Neural crest cell (in vitro differentiated cells): ENCODE measurements around the gene MYOCD. TPM values are rescaled to one million over a fixed set of nuclear protein-coding genes. Genes with fewer than 3 reads are reported as not detected.

Experiments used
- DNase-seq: peaks from one replicate; pipeline ENCODE4 v3.0.0; 2021; ENCODE audit warnings: low read depth, mixed read lengths, low spot score
- H3K27ac Mint-ChIP-seq: one replicate; pipeline ENCODE4 v1.8.0; 2021; ENCODE audit warnings: mild to moderate bottlenecking, mixed read lengths; ENCODE audit not compliant: unreplicated experiment
- H3K27me3 Mint-ChIP-seq: 2 replicates; pipeline ENCODE4 v1.8.0; 2021; ENCODE audit warnings: low read depth, mild to moderate bottlenecking, mixed read lengths
- H3K36me3 Mint-ChIP-seq: 2 replicates; pipeline ENCODE4 v1.8.0; 2021; ENCODE audit warnings: low read depth, mild to moderate bottlenecking, mixed read lengths
- H3K4me1 Mint-ChIP-seq: 2 replicates; pipeline ENCODE4 v1.8.0; 2021; ENCODE audit warnings: mixed read lengths
- H3K4me3 Mint-ChIP-seq: one replicate; pipeline ENCODE4 v1.8.0; 2021; ENCODE audit warnings: mild to moderate bottlenecking, mixed read lengths
- H3K9me3 Mint-ChIP-seq: 2 replicates; pipeline ENCODE4 v1.8.0; 2021; ENCODE audit warnings: mixed read lengths
- total RNA-seq: library from RNA; stranded (reverse); gene quantifications from 2 replicates; pipeline ENCODE4 v1.2.1, GENCODE V29; 2021
- TF ChIP-seq, protein P1 (sequence below): fragments of 200-600 bp; sonication (generic); conservative IDR thresholded peaks from 2 replicates; pipeline ENCODE4 v1.5.0; 2021; ENCODE audit warnings: antibody characterized with exemption, mild to moderate bottlenecking

MYOCD gene
- total RNA-seq, 1 donor from 2014 or later = 0.09 TPM

DNA sequence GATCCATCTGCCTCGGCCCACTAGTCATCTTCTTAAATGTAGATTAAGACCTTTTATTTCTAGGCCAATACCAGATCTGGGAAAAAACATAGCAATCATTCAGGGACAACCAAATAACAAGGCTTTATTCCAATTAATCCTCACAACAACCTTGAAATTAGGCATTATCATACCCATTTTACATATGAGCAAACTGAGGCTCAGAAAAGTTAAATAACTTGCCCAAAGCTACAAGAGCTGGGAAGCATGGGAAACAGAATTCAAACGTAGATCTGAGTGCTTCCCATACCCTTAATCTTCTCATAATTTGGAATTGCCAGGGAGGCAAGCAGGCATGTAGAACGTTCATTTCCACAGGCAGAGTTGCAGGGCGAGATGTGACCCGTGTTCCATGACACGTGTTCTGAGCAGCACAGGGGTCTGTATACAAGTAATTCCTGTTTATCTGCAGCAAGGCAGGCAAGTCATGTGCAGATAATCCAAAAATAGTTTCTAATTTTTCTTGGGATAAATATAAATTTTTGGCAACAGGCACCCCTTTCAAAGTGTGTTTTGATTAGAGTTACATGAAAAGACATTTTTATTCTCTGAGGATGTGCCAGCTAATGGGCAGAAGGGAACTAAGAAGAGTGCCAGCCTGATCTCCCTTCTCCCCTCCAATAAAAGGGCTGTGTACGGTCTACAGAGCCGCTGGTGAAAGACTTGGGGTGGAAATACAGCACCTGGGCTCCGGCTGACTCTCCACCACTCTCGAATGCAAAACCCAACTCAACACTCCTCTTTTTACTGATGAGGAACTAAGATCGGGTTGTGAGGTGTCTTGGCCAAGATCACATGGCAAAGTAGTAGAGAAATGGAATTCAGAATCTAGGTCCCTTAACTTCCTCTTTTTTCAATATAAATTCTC, 27.7 kb upstream of the MYOCD start:
- Mint-ChIP-seq H3K4me3 (no peak overlapping the region), H3K36me3 (no peaks in the 10 kb centered on the region), H3K9me3 (no peaks in the 10 kb centered on the region), H3K27me3 (peaks cover 15% of the 10 kb centered on the region), H3K27ac (no peak overlapping the region), H3K4me1 (no peaks in the 10 kb centered on the region)
- TF ChIP-seq, protein P1, sequence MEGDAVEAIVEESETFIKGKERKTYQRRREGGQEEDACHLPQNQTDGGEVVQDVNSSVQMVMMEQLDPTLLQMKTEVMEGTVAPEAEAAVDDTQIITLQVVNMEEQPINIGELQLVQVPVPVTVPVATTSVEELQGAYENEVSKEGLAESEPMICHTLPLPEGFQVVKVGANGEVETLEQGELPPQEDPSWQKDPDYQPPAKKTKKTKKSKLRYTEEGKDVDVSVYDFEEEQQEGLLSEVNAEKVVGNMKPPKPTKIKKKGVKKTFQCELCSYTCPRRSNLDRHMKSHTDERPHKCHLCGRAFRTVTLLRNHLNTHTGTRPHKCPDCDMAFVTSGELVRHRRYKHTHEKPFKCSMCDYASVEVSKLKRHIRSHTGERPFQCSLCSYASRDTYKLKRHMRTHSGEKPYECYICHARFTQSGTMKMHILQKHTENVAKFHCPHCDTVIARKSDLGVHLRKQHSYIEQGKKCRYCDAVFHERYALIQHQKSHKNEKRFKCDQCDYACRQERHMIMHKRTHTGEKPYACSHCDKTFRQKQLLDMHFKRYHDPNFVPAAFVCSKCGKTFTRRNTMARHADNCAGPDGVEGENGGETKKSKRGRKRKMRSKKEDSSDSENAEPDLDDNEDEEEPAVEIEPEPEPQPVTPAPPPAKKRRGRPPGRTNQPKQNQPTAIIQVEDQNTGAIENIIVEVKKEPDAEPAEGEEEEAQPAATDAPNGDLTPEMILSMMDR = no peak
- no peak for DNase-seq

DNA sequence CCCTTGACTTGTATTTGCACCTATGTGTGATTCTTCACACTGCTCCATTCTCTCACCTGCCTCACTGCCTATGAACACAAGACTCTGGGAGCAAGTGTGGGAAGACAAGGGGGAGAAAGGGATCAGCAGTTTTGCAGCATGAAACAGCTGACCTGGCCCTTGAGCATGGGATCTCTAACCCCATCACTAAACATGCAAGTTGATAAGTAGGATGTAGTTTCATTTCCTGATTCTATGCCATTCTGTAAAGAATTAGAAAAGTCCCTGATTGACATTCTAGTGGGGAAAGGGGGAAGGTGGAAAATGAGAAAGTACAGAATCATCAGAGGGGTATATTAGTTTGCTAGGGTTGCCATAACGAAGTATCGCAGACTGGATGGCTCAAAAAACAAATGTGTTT, 25.3 kb upstream of the MYOCD start:
- Mint-ChIP-seq H3K4me1 (no peaks in the 10 kb centered on the region), H3K9me3 (no peaks in the 10 kb centered on the region), H3K4me3 (no peak overlapping the region), H3K36me3 (no peaks in the 10 kb centered on the region), H3K27ac (no peak overlapping the region), H3K27me3 (peaks cover 11% of the 10 kb centered on the region)
- no peak for DNase-seq
- TF ChIP-seq, protein P1 = no peak

DNA sequence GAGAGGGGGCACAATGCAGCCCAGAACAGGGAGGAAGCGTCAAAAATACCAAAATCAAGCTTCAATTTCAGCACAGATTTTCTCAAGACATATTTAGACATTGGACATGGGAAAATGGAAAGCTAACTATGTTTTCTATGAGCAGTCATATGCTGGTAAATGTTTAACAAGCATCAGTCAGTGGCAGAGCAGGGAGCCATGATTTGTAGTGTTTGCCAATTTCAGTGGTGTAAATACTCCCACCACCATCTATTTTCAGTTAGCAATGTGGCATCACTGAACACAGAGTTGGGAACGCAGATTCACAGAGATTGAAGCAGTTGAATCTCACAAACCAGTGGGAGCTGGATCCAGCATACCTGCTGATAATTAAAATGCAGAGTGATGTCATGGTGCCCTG, 24.6 kb upstream of the MYOCD start:
- H3K27ac Mint-ChIP-seq = no peak overlapping the region
- DNase-seq = no peak
- H3K36me3 Mint-ChIP-seq = no peaks in the 10 kb centered on the region
- no peaks in the 10 kb centered on the region for H3K9me3 Mint-ChIP-seq
- no peak overlapping the region for H3K4me3 Mint-ChIP-seq
- TF ChIP-seq, protein P1 = no peak
- H3K4me1 Mint-ChIP-seq = no peaks in the 10 kb centered on the region
- H3K27me3 Mint-ChIP-seq = peaks cover 6% of the 10 kb centered on the region

DNA sequence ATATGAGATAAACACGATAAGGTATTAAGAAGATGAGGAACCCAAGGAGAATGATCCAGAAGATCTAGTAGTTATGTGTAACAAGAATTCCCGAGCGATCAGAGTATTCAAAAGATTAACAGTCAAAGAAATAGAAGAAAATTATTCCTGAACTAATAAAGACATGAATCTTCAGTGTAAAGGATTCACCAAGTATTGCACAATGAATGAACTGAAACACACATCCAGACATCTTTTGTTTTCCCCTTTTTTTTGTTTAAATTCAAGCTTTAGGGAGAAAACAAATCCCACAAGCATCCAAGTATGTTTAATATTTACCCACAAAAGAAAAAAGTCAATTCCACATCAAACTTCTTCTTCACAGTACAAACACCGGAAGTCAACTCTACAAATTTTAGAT, 23.7 kb upstream of the MYOCD start:
- Mint-ChIP-seq H3K36me3 (no peaks in the 10 kb centered on the region), H3K9me3 (no peaks in the 10 kb centered on the region), H3K27me3 (peaks cover 6% of the 10 kb centered on the region), H3K4me1 (no peaks in the 10 kb centered on the region), H3K4me3 (no peak overlapping the region), H3K27ac (peak overlapping the region; percentile 28)
- TF ChIP-seq, protein P1 = no peak
- no peak for DNase-seq

DNA sequence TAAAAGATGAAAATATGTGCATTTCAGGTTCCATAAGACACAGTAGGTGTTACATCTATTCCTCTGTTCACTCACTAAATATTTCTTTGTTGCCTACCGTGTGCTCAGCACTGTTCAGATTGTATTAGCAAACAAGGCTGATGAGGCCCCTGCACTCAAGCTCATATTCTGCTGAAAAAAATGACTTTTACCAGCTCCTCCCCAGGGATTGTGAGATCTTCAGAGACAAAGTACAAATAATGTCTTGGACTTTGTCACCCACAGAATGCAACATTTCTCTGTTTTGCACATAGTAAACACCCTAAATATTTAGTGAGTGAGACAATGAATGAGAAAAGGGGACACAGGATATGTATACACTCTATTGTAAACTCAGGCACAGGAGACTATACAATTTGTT, 21.9 kb upstream of the MYOCD start:
- TF ChIP-seq, protein P1 = no peak
- Mint-ChIP-seq H3K27me3 (peaks cover 3% of the 10 kb centered on the region), H3K36me3 (no peaks in the 10 kb centered on the region), H3K4me1 (no peaks in the 10 kb centered on the region), H3K4me3 (no peak overlapping the region), H3K27ac (no peak overlapping the region), H3K9me3 (no peaks in the 10 kb centered on the region)
- DNase-seq = no peak
